H54 (cell line): ENCODE data around the gene NOVA2.

Source experiments
- DNase-seq: peaks from one replicate; pipeline ENCODE4 v3.0.0; 2011; ENCODE audit warnings: low spot score, mixed read lengths; ENCODE audit not compliant: insufficient read length
- FAIRE-seq: peaks from 3 replicates; lab custom pipeline; 2011; peaks lifted over from hg19 to GRCh38; lab: Jason Lieb, UNC
- POLR2A ChIP-seq: IDR thresholded peaks from 2 replicates; pipeline ENCODE4 v1.6.1; 2011; ENCODE audit warnings: low read depth, mild to moderate bottlenecking, low read length

Gene NOVA2

GRCh38 chr19:45959517-45960025 is 14.1 kb downstream of the NOVA2 start:
- TF ChIP-seq POLR2A, result no peak
- DNase-seq (no peak), FAIRE-seq (no peak)

GRCh38 chr19:45958769-45959516 is 14.7 kb downstream of the NOVA2 start:
- DNase-seq, result no peak
- no peak for TF ChIP-seq POLR2A
- no peak for FAIRE-seq

DNA sequence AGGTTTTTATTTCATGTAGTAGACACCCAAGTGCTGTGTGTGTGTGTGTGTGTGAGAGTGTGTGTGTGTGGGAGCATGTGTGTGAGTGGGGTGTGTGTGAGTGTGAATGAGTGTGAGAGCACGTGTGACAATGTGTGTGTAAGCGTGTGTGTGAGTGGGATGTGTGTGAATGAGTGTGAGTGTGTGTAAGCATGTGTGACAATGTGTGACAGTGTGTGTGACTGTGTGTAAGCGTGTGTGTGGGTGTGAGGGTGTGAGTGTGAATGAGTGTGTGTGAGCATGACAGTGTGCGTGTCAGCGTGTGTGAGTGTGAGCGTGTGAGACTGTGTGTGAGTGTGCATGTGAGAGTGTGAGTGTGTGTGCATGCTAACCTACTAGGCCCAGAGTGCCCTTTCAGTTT is 15.3 kb downstream of the NOVA2 start:
- FAIRE-seq, result no peak
- TF ChIP-seq POLR2A, result no peak
- DNase-seq, result no peak

- no peak for TF ChIP-seq POLR2A
- DNase-seq (peak; percentile 58), FAIRE-seq (no peak)
Observed at GRCh38 chr19:45955905-45956608, 17.6 kb downstream of the NOVA2 start.

GRCh38 chr19:45954156-45954555 is 19.5 kb downstream of the NOVA2 start:
- DNase-seq, result no peak
- no peak for FAIRE-seq
- TF ChIP-seq POLR2A, result no peak

DNA sequence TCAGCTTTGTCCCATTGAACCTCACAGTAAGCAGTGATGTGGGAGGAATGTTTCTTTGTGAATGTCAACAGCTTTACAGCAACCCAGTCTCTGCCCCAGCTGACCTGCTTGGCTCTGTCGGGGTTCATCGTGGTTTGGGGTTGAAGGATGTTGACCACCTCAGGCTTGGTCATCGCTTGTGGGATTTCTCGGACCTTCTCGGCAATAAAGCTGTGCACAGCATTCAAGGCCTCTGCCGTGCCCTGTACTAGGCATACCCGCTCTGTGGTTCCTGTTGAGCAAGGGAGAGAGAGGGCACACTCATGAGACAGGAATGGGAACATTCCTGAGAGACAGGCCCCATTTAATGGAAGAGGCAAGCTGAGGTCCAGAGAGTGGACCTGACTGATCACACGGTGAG is 20.0 kb downstream of the NOVA2 start:
- TF ChIP-seq POLR2A, result no peak
- FAIRE-seq (no peak), DNase-seq (no peak)

- FAIRE-seq (no peak), DNase-seq (no peak)
- TF ChIP-seq POLR2A, result no peak
Observed at GRCh38 chr19:45952686-45953505, 20.8 kb downstream of the NOVA2 start.

DNA sequence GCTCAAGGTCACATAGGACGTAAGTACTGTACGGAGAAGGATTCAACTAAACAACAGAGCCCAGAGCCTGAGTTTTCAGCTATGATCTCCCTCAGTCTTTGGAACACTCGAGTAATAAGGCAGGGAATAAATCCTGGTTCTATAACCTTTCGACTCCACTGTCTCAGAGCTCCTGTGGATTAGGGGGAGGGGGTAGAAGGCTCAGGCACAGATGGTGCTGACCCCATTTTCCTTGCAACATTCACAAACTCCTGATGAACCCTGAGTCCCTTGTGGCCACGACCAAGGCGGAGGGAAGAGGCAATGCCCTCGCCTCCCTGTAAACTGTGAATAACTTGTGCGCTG is 21.4 kb downstream of the NOVA2 start:
- DNase-seq (no peak), FAIRE-seq (no peak)
- no peak for TF ChIP-seq POLR2A

- TF ChIP-seq POLR2A, result no peak
- DNase-seq, result peak; percentile 69
- peak; percentile 94 for FAIRE-seq
Observed at GRCh38 chr19:45947926-45948325, 25.7 kb downstream of the NOVA2 start.

DNA sequence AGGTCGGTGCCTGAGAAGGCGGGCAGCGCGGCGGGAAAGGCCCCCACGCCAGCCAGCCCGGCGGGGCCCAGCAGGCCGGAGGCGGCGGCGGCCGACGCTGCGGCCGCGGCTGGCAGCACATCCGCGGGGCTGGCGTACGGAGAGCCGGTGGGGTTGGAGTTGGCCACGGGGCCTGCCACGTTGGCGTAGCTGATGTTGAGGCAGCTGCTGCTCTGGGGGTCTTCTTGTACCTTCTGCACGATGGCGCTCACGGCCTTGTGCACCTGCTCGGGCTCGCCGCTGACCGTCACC is 33.2 kb downstream of the NOVA2 start:
- DNase-seq (no peak), FAIRE-seq (no peak)
- TF ChIP-seq POLR2A, result no peak

GRCh38 chr19:45939792-45940514 is 33.7 kb downstream of the NOVA2 start:
- DNase-seq, result no peak
- no peak for TF ChIP-seq POLR2A
- FAIRE-seq, result no peak

DNA sequence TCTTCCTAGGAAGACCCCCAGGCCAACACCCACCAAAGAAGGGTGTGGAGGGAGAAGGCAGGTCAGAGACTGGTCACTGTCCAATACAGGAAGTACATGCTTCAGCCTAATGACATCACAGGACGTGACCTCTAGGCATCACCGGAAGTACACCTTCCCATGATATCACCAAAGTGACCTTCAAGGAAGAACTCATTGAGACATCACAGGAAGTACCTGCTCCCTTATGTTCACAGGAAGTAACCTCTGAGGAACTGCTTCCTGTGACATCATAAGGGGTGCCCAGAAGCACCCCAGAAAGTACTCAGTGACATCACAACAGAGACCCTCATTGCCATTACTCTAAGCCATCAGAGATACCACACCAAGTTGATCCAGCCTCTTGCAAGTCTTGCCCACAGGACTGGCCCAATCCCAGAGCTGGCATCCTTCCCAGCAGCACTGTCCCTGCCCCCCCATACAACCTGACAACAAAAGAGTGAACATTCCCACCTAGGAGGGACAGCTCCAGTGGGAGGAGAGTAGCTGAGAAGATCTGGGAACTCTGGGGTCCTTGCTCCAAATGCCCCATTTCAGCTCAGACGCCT is 34.8 kb downstream of the NOVA2 start:
- no peak for FAIRE-seq
- no peak for TF ChIP-seq POLR2A
- DNase-seq, result no peak

DNA sequence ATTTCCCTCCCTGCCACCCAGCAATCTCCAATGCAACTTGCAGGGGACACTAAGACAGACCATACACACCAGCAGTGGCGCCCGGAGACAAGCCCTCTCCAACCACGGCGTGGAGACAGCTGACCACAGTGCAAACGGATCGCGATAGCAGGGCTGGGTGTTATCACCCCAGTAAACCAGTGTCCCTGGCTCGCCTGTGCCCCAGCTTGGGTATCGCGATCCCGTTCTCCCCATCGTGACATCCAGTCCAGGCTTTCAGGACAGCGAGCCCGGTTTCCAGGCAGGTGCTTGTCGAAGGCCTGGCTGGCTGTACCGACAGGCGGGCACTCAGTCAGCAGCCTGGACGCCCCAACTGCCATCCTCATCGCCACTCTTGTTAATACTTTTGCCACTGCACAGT is 38.4 kb downstream of the NOVA2 start:
- no peak for TF ChIP-seq POLR2A
- DNase-seq (no peak), FAIRE-seq (no peak)
